Epithelial cell of proximal tubule (primary cell): ENCODE results near the gene TMEM121B. TPM values are rescaled to one million over a fixed set of nuclear protein-coding genes. Genes with fewer than 3 reads are reported as not detected.
A peak's percentile ranks its signal among the peaks of the same experiment; 100 is the strongest.

Experiments used
- DNase-seq: peaks from one replicate; pipeline ENCODE4 v3.0.0-alpha.2; 2011; ENCODE audit warnings: low read depth
- H3K4me3 ChIP-seq: 2 replicates; pipeline ENCODE4 v1.5.1; 2011; ENCODE audit warnings: low read depth, mild to moderate bottlenecking, low read length
- CTCF ChIP-seq: conservative IDR thresholded peaks from 2 replicates; pipeline ENCODE4 v1.5.1; 2012; ENCODE audit warnings: low read depth, mild to moderate bottlenecking, low read length
- total RNA-seq: library from RNA; depleted of rRNA; stranded (reverse); fragments of >200 nt; gene quantifications from 2 replicates; pipeline ENCODE4 v1.2.3, GENCODE V29; 2015

TMEM121B gene
- total RNA-seq, 1 donor from 2014 or later = 0.06 TPM

GRCh38 chr22:17085277-17086181 is 35.6 kb downstream of the TMEM121B start:
- H3K4me3 ChIP-seq = peak overlapping the region; percentile 93
- no peak for TF ChIP-seq CTCF
- DNase-seq = no peak

GRCh38 chr22:17084554-17085276 is 36.4 kb downstream of the TMEM121B start, which contains the start of gene IL17RA:
TSS of gene IL17RA (plus strand) at chr22:17085000. CDS start at chr22:17085092, 92 bp downstream.
- no peak for TF ChIP-seq CTCF
- DNase-seq = no peak
- peak within 1 kb of the TSS; percentile 93 for H3K4me3 ChIP-seq

- no peak for TF ChIP-seq CTCF
- no peak for DNase-seq
- peak overlapping the region; percentile 93 for H3K4me3 ChIP-seq
These were observed 37.2 kb downstream of the TMEM121B start for GRCh38 chr22:17083811-17084441.

GRCh38 chr22:17083255-17083654 is 37.9 kb downstream of the TMEM121B start:
- no peak overlapping the region for H3K4me3 ChIP-seq
- DNase-seq = no peak
- no peak for TF ChIP-seq CTCF

GRCh38 chr22:17079572-17079971 is 41.6 kb downstream of the TMEM121B start:
- no peak for TF ChIP-seq CTCF
- no peak overlapping the region for H3K4me3 ChIP-seq
- DNase-seq = no peak

GRCh38 chr22:17077255-17077654 is 43.9 kb downstream of the TMEM121B start:
- no peak for DNase-seq
- no peak overlapping the region for H3K4me3 ChIP-seq
- TF ChIP-seq CTCF = no peak
